ENCODE measurements around the gene FBXL20.
A peak's percentile ranks its signal among the peaks of the same experiment; 100 is the strongest.

Gene FBXL20

DNA sequence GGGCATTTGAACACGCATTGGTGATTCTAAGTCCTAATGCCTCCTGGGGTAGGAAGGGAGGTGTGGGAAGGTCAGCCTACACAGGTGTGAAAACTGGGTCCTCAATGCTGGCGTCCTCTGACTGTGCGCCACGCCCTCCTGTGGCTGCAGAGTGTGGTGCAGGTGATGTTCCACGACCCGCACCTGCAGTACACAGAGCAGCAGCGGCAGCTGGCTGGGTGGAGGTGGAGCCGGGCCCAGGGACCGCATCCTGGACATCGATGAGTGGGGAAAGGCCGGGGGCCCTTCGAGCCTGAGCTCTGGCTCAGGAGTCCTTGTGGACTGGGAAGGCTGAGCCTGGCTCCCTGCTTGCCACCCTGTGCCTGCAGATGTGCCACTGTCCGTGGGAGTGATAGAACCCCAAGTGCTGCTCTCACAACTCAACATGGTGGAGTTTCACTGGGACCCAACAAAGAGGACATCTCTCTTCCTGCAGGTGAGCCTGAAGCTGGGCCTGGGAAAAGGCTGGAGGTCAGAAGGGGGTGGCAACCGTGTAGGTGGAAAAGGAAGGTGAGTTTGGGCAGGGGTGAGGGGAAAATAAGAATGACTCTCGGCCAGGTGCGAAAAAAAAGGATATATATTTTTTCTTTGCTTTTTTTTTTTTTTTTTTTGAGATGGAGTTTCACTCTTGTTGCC, 161.6 kb downstream of the FBXL20 start:
- Histone ChIP-seq H3K27ac (no peak overlapping the region), H3K36me3 (no peaks in the 10 kb centered on the region), H3K27me3 (ENCODE audit: insufficient read depth, low read depth, severe bottlenecking) (no peaks in the 10 kb centered on the region), H3K9me3 (ENCODE audit: severe bottlenecking) (no peaks in the 10 kb centered on the region), H3K4me3 (ENCODE audit: low read depth, low read length) (no peak overlapping the region)
- peak; percentile 81 for DNase-seq
- TF ChIP-seq, protein P1, sequence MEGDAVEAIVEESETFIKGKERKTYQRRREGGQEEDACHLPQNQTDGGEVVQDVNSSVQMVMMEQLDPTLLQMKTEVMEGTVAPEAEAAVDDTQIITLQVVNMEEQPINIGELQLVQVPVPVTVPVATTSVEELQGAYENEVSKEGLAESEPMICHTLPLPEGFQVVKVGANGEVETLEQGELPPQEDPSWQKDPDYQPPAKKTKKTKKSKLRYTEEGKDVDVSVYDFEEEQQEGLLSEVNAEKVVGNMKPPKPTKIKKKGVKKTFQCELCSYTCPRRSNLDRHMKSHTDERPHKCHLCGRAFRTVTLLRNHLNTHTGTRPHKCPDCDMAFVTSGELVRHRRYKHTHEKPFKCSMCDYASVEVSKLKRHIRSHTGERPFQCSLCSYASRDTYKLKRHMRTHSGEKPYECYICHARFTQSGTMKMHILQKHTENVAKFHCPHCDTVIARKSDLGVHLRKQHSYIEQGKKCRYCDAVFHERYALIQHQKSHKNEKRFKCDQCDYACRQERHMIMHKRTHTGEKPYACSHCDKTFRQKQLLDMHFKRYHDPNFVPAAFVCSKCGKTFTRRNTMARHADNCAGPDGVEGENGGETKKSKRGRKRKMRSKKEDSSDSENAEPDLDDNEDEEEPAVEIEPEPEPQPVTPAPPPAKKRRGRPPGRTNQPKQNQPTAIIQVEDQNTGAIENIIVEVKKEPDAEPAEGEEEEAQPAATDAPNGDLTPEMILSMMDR (IDR thresholded peaks at IDR 0.05; ENCODE audit: low read depth, low read length): peak; percentile 95

DNA sequence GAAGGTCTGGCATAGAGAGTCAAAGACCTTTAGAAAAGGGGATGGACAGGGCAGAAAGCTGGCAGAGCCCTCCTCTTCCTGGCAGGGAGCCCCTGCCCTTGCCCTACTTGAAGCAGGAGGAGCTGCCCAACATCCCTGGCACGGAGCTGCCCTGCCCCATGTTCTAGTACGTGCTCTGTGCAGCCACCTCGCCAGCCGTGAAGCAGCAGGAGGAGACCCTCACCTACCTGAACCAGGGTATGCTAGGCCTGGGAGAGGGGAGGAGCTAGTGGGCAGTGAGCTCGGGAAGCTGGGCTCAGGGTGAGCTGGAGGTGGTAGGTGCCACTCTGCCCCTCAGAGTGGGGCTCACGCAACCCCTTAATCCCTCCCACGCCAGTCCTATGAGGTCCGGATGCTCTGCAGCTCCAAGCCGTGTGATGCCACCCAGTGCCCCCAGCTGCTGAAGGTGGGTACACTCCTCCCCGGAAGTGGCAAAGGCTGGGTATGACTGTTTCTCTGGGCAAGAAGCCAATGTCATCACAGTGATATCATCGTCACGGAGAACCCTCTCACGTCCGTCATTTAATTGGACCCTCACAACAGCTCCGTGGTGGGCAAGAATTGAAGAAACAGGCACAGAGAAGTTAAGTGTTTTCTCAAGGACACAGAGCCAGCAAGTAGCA, 163.0 kb downstream of the FBXL20 start:
- H3K36me3 ChIP-seq: no peaks in the 10 kb centered on the region
- no peak overlapping the region for H3K4me3 ChIP-seq (ENCODE audit: low read depth, low read length)
- no peaks in the 10 kb centered on the region for H3K27me3 ChIP-seq (ENCODE audit: insufficient read depth, low read depth, severe bottlenecking)
- H3K9me3 ChIP-seq (ENCODE audit: severe bottlenecking): no peaks in the 10 kb centered on the region
- TF ChIP-seq, protein P1 (IDR thresholded peaks at IDR 0.05; ENCODE audit: low read depth, low read length): no peak
- H3K27ac ChIP-seq: no peak overlapping the region
- DNase-seq: no peak

DNA sequence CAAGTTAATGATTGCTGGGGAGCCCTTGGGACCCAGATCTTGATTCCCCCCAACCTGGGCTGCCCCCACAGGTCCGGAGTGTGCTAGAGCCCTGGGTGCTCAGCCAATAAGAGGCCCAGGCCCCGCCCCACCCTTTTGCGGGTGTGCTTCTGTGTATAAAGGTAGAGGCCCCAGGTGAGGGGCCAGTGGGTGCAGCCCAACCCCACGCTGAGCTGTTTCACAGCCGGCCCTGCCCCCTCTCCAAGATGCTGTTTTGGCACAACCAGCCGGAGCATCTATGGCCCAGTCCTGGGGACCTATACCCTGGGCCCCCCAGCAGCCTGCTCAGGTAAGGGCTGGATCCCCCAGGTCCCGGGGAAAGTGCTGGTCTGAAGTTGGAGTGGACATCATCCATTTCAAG, 163.8 kb downstream of the FBXL20 start:
- no peak for DNase-seq
- no peaks in the 10 kb centered on the region for H3K36me3 ChIP-seq
- no peaks in the 10 kb centered on the region for H3K9me3 ChIP-seq (ENCODE audit: severe bottlenecking)
- H3K27me3 ChIP-seq (ENCODE audit: insufficient read depth, low read depth, severe bottlenecking): no peaks in the 10 kb centered on the region
- TF ChIP-seq, protein P1 (IDR thresholded peaks at IDR 0.05; ENCODE audit: low read depth, low read length): no peak
- H3K4me3 ChIP-seq (ENCODE audit: low read depth, low read length): no peak overlapping the region
- H3K27ac ChIP-seq: no peak overlapping the region

DNA sequence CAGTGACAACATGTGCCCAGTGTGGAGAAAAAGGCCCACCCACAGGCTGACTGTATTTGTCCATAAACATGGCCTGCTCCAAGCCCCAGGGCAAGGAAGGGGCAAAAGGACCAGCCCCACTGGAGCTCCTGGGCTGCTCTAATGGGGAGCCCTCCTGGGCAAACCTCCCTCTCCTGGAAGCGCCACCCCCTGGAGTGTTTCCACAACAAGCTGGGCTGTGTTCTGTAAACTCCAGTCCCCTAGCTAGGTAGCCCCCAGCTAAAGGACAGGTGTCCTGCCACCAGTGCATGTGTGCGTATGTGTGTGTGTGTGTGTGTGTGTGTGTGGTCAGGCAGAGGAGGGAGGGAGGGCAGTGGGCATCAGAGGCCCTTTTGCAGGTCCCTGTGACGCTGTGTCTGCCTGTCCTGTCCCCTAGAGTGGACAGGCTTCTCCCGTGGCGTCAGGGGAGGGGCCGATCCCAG, 164.4 kb downstream of the FBXL20 start:
- TF ChIP-seq, protein P1 (IDR thresholded peaks at IDR 0.05; ENCODE audit: low read depth, low read length): no peak
- no peak overlapping the region for H3K27ac ChIP-seq
- H3K4me3 ChIP-seq (ENCODE audit: low read depth, low read length): no peak overlapping the region
- no peaks in the 10 kb centered on the region for H3K36me3 ChIP-seq
- no peak for DNase-seq
- H3K9me3 ChIP-seq (ENCODE audit: severe bottlenecking): no peaks in the 10 kb centered on the region
- H3K27me3 ChIP-seq (ENCODE audit: insufficient read depth, low read depth, severe bottlenecking): no peaks in the 10 kb centered on the region

DNA sequence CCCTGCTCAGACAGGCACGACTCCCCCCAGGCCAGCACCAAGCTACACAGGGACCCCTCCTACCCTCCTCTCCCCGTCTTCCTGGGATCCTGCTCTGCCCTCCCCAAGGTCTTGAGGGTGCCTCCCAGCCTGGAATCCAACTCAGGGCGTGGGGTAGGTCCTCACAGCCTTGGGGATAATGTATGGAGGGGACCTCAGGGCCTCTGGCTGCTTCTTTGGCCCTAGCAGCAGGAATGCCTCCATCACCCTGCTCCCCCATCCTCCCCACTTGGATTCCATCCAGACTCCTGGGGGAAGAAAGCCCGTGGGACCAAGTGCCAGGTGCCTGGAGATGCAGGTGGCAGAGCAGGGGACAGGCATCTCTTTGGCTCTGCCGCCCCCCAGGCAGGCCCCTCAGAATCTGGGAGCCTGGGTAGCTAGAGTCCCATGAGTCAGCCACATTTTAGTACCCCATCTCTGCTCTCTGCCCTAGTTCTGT, 164.9 kb downstream of the FBXL20 start:
- Histone ChIP-seq H3K9me3 (ENCODE audit: severe bottlenecking) (no peaks in the 10 kb centered on the region), H3K27ac (no peak overlapping the region), H3K27me3 (ENCODE audit: insufficient read depth, low read depth, severe bottlenecking) (no peaks in the 10 kb centered on the region), H3K36me3 (no peaks in the 10 kb centered on the region), H3K4me3 (ENCODE audit: low read depth, low read length) (no peak overlapping the region)
- TF ChIP-seq, protein P1 (IDR thresholded peaks at IDR 0.05; ENCODE audit: low read depth, low read length): no peak
- no peak for DNase-seq

All from WERI-Rb-1 (cell line).